ENCODE measurements around the gene ASTN2. TPM values are rescaled to one million over a fixed set of nuclear protein-coding genes. Genes with fewer than 3 reads are reported as not detected.

Gene ASTN2
- total and polyA plus RNA-seq, 7 donors, result 0.60 to 7.5 (median 2.2) TPM

DNA sequence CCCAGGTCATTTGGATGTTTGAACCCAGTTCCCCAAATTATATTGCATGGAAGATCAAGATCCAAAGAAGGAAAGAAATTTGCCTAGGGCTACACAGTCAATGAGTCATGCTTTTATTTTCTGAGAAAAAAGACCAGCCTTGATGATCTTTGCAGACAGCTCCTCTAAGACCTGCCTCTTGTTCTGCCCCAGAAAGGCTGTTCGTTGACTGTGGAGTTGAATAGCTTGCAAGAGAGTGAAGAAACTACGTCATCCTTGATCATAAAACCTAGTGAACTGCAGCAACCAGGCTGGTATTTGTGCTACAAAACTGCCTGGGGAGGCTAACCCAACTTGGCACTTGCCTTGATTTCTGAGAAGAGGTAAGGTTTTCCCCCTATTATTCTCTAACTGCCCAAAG is 997.4 kb downstream of the ASTN2 start:
- no peak overlapping the region for H3K4me3 ChIP-seq
- H3K9me3 ChIP-seq, result no peaks in the 10 kb centered on the region
- DNase-seq, result no peak
- H3K27ac ChIP-seq, result no peak overlapping the region
- WGBS, 2 donors, result 91 to 92% methylated on average over 2 of the region's 2 CpGs
- intact Hi-C loops (cut with DNase I), result no loop called here
- H3K36me3 ChIP-seq, result no peaks in the 10 kb centered on the region
- no peaks in the 10 kb centered on the region for H3K4me1 ChIP-seq
- TF ChIP-seq POLR2AphosphoS5 (IDR thresholded peaks at IDR 0.05) (no peak), POLR2A (IDR thresholded peaks at IDR 0.05) (no peak)
- TF ChIP-seq, protein P1, sequence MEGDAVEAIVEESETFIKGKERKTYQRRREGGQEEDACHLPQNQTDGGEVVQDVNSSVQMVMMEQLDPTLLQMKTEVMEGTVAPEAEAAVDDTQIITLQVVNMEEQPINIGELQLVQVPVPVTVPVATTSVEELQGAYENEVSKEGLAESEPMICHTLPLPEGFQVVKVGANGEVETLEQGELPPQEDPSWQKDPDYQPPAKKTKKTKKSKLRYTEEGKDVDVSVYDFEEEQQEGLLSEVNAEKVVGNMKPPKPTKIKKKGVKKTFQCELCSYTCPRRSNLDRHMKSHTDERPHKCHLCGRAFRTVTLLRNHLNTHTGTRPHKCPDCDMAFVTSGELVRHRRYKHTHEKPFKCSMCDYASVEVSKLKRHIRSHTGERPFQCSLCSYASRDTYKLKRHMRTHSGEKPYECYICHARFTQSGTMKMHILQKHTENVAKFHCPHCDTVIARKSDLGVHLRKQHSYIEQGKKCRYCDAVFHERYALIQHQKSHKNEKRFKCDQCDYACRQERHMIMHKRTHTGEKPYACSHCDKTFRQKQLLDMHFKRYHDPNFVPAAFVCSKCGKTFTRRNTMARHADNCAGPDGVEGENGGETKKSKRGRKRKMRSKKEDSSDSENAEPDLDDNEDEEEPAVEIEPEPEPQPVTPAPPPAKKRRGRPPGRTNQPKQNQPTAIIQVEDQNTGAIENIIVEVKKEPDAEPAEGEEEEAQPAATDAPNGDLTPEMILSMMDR (IDR thresholded peaks at IDR 0.05), result no peak
- H3K27me3 ChIP-seq, result no peaks in the 10 kb centered on the region

DNA sequence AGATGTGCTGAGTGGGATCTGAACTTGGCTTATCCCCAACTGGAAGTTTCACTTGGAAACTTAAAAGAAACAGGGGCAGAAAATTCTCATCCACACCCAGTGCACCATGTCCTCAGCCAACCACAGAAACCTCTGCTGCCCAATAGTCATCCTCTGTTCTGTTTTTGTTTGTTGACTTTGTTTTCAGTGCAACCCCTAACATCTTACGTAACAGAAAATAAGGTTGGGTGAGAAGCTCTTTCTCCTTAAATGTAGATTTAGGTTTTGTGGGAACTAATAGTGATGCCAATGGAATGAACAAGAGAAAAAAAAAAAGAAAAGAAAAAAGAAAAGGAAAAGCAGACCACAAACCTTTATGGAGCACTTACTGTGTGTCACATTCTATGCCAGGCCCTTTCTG is 998.4 kb downstream of the ASTN2 start:
- Histone ChIP-seq H3K4me3 (no peak overlapping the region), H3K4me1 (no peaks in the 10 kb centered on the region), H3K9me3 (no peaks in the 10 kb centered on the region), H3K27ac (no peak overlapping the region), H3K36me3 (no peaks in the 10 kb centered on the region), H3K27me3 (no peaks in the 10 kb centered on the region)
- DNase-seq, result no peak
- WGBS, 2 donors, result 91 to 93% methylated on average over 1 of the region's 1 CpG
- TF ChIP-seq POLR2AphosphoS5 (IDR thresholded peaks at IDR 0.05) (no peak), POLR2A (IDR thresholded peaks at IDR 0.05) (no peak), EP300 (IDR thresholded peaks at IDR 0.05) (no peak)
- TF ChIP-seq, protein P1 (IDR thresholded peaks at IDR 0.05), result no peak
- intact Hi-C loops (cut with DNase I), result no loop called here

DNA sequence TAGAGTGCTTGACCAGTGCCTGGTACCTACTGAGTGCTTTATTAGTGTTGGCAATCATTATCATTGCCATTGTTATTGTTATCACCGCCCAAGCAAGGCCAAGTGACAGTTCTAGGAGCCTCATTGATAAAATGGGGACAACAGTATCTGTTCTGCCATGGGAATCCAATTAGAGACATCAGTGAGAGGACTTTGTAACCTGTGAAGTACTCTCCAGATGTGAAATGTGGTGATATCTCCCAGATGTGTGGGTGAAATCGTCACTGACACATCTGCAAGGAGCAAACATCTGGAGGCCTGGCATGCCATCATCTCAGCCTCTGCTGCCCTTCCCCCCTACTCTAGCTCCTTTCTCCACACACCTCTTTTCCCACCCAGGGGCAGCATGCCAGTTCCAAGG is 1000.5 kb downstream of the ASTN2 start:
- Histone ChIP-seq H3K9me3 (no peaks in the 10 kb centered on the region), H3K4me1 (peaks cover 0 to 7% (median 2%) of the 10 kb centered on the region in 4 donors), H3K4me3 (no peak overlapping the region), H3K27me3 (no peaks in the 10 kb centered on the region), H3K36me3 (no peaks in the 10 kb centered on the region), H3K27ac (no peak overlapping the region)
- intact Hi-C loops (cut with DNase I), result no loop called here
- TF ChIP-seq POLR2AphosphoS5 (IDR thresholded peaks at IDR 0.05), result no peak
- TF ChIP-seq, protein P1 (IDR thresholded peaks at IDR 0.05), result no peak
- TF ChIP-seq EP300 (IDR thresholded peaks at IDR 0.05), result no peak
- TF ChIP-seq POLR2A (IDR thresholded peaks at IDR 0.05), result no peak
- WGBS, 2 donors, result 85 to 89% methylated on average over 2 of the region's 2 CpGs
- DNase-seq, result no peak

DNA sequence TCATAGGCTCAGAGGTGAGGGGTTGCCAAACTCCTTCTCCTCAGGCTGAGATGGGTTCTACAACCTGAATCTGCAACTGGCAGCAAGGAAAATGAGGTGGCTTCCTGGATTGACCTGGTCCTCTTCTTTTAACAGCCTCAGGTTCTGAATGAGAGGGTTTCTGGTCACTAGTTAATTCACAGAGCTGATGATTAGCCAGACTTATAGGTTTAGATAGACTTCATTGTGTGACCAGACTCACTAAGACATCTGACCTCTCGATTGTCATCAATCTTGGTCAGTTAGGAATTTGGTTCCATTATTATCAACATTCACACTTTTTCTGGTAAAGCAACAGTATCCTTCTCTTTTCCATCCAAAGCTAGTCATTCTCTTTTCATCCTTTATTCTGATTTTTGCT is 1003.4 kb downstream of the ASTN2 start:
- intact Hi-C loops (cut with DNase I), result no loop called here
- H3K36me3 ChIP-seq, result no peaks in the 10 kb centered on the region
- H3K27me3 ChIP-seq, result no peaks in the 10 kb centered on the region
- TF ChIP-seq EP300 (IDR thresholded peaks at IDR 0.05), result no peak
- TF ChIP-seq, protein P1 (IDR thresholded peaks at IDR 0.05), result no peak
- no peak for TF ChIP-seq POLR2A (IDR thresholded peaks at IDR 0.05)
- TF ChIP-seq POLR2AphosphoS5 (IDR thresholded peaks at IDR 0.05), result no peak
- no peaks in the 10 kb centered on the region for H3K9me3 ChIP-seq
- H3K4me1 ChIP-seq, result peaks cover 0 to 7% (median 2%) of the 10 kb centered on the region in 4 donors
- no peak overlapping the region for H3K4me3 ChIP-seq
- DNase-seq, result no peak
- H3K27ac ChIP-seq, result no peak overlapping the region
- 86 to 91% methylated on average over 1 of the region's 1 CpG for WGBS, 2 donors

DNA sequence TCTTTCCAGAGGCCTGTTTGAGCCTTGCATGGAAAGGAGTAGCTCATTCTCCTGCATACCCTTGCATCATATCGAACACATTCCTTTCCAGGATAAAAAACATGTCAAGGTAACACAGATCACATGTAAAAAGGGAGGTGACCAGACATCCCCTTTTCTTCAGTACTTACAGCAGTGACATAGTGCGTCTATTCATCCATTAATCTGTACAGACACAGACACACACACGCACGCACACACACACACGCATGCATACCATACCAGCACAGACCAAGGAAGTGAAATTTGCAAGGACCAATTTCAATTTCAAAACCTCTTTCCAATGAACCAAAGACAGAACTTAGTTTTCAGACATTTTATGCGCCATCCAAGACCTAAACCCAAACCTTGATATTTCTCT is 1005.2 kb downstream of the ASTN2 start:
- Histone ChIP-seq H3K27me3 (no peaks in the 10 kb centered on the region), H3K27ac (no peak overlapping the region), H3K9me3 (no peaks in the 10 kb centered on the region), H3K4me1 (peaks cover 0 to 7% (median 2%) of the 10 kb centered on the region in 4 donors), H3K36me3 (no peaks in the 10 kb centered on the region), H3K4me3 (no peak overlapping the region)
- no peak for TF ChIP-seq EP300 (IDR thresholded peaks at IDR 0.05)
- TF ChIP-seq, protein P1 (IDR thresholded peaks at IDR 0.05), result no peak
- no peak for TF ChIP-seq POLR2AphosphoS5 (IDR thresholded peaks at IDR 0.05)
- no peak for TF ChIP-seq POLR2A (IDR thresholded peaks at IDR 0.05)
- intact Hi-C loops (cut with DNase I), result no loop called here
- 75 to 90% methylated on average over 6 of the region's 6 CpGs for WGBS, 2 donors
- no peak for DNase-seq

Data from sigmoid colon (tissue), 7 donors.